ENCODE measurements around the gene GRIK5. TPM values are rescaled to one million over a fixed set of nuclear protein-coding genes. Genes with fewer than 3 reads are reported as not detected.

Gene GRIK5
- total and polyA plus RNA-seq, 2 of the 8 experiments (the other 6 are each of a cell fraction or from before 2014, with no cell fraction given) = 17.8 to 42.9 TPM

- no peaks in the 10 kb centered on the region for H3K79me2 ChIP-seq (ENCODE audit: control insufficient read depth in 1 of 2, insufficient read depth in 2 of 2, low read length in 2 of 2)
- no peak overlapping the region for H2BK12ac ChIP-seq (ENCODE audit: low read depth, low read length)
- H4K91ac ChIP-seq (replicated peaks; ENCODE audit: insufficient read length, low read length) = no peak overlapping the region
- H4K5ac ChIP-seq (ENCODE audit: insufficient read length, low read depth, low read length) = no peak overlapping the region
- no peak overlapping the region; the same call in 1 of the 2 replicates for H4K8ac ChIP-seq (ENCODE audit: extremely low read depth, insufficient read depth, low read length)
- no peak overlapping the region for H3K56ac ChIP-seq (replicated peaks; ENCODE audit: insufficient read length, low read depth, low read length)
- POLR2A ChIA-PET (ENCODE audit: partially characterized antibody) = interaction anchor here (1.2 kb wide), 1 partner anchor 123 kb away, joined by 3 read pairs; no protein-coding TSS in a partner anchor
- no peaks in the 10 kb centered on the region for H3K9me3 ChIP-seq (ENCODE audit: insufficient read depth in 2 of 2, low read depth in 1 of 2, low read length in 1 of 2)
- CTCF ChIA-PET (ENCODE audit: partially characterized antibody) = interaction anchor here (1.0 to 5.0 kb wide), 8 partner anchors 7 to 124 kb away, joined by 3 to 59 read pairs (median 4); partner anchors contain the start of gene POU2F2
- no peak overlapping the region for H3K4me2 ChIP-seq (ENCODE audit: insufficient read depth in 1 of 2, low read depth in 2 of 2, low read length in 2 of 2)
- H3K4ac ChIP-seq (replicated peaks; ENCODE audit: insufficient read length, low read depth, low read length) = no peak overlapping the region
- H2AFZ ChIP-seq (ENCODE audit: low read length) = no peak overlapping the region
- H4K20me1 ChIP-seq (replicated peaks in 1 of 2; ENCODE audit: control insufficient read depth in 1 of 2, insufficient read depth in 2 of 2, low read length in 2 of 2) = no peaks in the 10 kb centered on the region
- H2BK20ac ChIP-seq (ENCODE audit: low read length) = no peak overlapping the region
- H3K79me1 ChIP-seq (ENCODE audit: low read depth, low read length) = no peaks in the 10 kb centered on the region
- no peak for DNase-seq (ENCODE audit: low read depth in 1 of 2, low spot score in 2 of 2)
- no peak overlapping the region for H2BK5ac ChIP-seq (ENCODE audit: low read depth, low read length)
- H3K27me3 ChIP-seq (replicated peaks in 1 of 4; ENCODE audit: control insufficient read depth in 3 of 4, extremely low read depth in 1 of 4, insufficient read depth in 3 of 4, low read length in 3 of 4) = no peaks in the 10 kb centered on the region
- WGBS, 2 experiments (ENCODE audit: extremely low coverage in 1 of 2, insufficient coverage in 1 of 2, insufficient read length in 1 of 2, insufficient replicate concordance in 2 of 2, low coverage in 1 of 2, low lambda C conversion rate in 2 of 2, missing lambda C conversion rate in 1 of 2) = 96% methylated on average over 18 of the region's 20 CpGs; no CpG with 5 or more reads in 1 of the 2 experiments
- no peak overlapping the region for H3K4me3 ChIP-seq (ENCODE audit: extremely low read depth in 1 of 4, insufficient read depth in 2 of 4, low read depth in 3 of 4, low read length in 4 of 4)
- FAIRE-seq = no peak
- H3K27ac ChIP-seq (ENCODE audit: low read depth, low read length) = no peak overlapping the region
- H3K9ac ChIP-seq (replicated peaks in 1 of 4; ENCODE audit: extremely low read depth in 1 of 4, low read depth in 3 of 4, low read length in 3 of 4) = no peak overlapping the region
- H3K14ac ChIP-seq (ENCODE audit: insufficient read length) = no peak overlapping the region
- H3K23ac ChIP-seq (ENCODE audit: insufficient read length) = no peak overlapping the region
- H3K23me2 ChIP-seq (ENCODE audit: low read depth, low read length) = no peaks in the 10 kb centered on the region
- H2AK5ac ChIP-seq (ENCODE audit: low read depth, low read length) = peak overlapping the region; percentile 82; the same call in 1 of the 2 replicates
- H2BK120ac ChIP-seq (replicated peaks; ENCODE audit: low read depth, low read length) = no peak overlapping the region
- H3K4me1 ChIP-seq (replicated peaks in 1 of 4; ENCODE audit: control insufficient read depth in 3 of 4, insufficient read depth in 4 of 4, low read length in 3 of 4) = peaks cover 8 to 19% (median 13%) of the 10 kb centered on the region in 4 experiments
- no peaks in the 10 kb centered on the region for H3K36me3 ChIP-seq (ENCODE audit: control insufficient read depth in 2 of 4, insufficient read depth in 4 of 4, low read length in 3 of 4)
- H3K18ac ChIP-seq (ENCODE audit: extremely low read depth, low read length) = no peak overlapping the region
- peak overlapping the region; percentile 40; the same call in 1 of the 2 replicates for H2BK15ac ChIP-seq (ENCODE audit: low read length)
- TF ChIP-seq SP1 (IDR thresholded peaks at IDR 0.05; ENCODE audit: low read depth, low read length) (no peak), CTCF (IDR thresholded peaks at IDR 0.05; ENCODE audit: control extremely low read depth in 1 of 3, insufficient read depth in 1 of 3, low read depth in 1 of 3, low read length in 3 of 3) (peak; percentile 7 to 60 (median 40); a peak in 3 of 4 replicates), RAD21 (IDR thresholded peaks at IDR 0.05 in 1 of 2, conservative IDR thresholded peaks at IDR 0.05 in 1 of 2; ENCODE audit: low read depth in 2 of 2, low read length in 2 of 2) (no peak), ASH2L (IDR thresholded peaks at IDR 0.05; ENCODE audit: low read length) (no peak), KDM1A (IDR thresholded peaks at IDR 0.05; ENCODE audit: borderline replicate concordance, low read length) (peak; percentile 88), RNF2 (IDR thresholded peaks at IDR 0.05; ENCODE audit: borderline replicate concordance, low read depth, low read length, missing control alignments, poor library complexity, severe bottlenecking) (no peak), SIRT6 (IDR thresholded peaks at IDR 0.05; ENCODE audit: low read length) (no peak)
Observed at GRCh38 chr19:42116308-42117075, 46.5 kb upstream of the GRIK5 start.
